ENCODE data around the gene ZBTB12.

- TF ChIP-seq, protein P1, sequence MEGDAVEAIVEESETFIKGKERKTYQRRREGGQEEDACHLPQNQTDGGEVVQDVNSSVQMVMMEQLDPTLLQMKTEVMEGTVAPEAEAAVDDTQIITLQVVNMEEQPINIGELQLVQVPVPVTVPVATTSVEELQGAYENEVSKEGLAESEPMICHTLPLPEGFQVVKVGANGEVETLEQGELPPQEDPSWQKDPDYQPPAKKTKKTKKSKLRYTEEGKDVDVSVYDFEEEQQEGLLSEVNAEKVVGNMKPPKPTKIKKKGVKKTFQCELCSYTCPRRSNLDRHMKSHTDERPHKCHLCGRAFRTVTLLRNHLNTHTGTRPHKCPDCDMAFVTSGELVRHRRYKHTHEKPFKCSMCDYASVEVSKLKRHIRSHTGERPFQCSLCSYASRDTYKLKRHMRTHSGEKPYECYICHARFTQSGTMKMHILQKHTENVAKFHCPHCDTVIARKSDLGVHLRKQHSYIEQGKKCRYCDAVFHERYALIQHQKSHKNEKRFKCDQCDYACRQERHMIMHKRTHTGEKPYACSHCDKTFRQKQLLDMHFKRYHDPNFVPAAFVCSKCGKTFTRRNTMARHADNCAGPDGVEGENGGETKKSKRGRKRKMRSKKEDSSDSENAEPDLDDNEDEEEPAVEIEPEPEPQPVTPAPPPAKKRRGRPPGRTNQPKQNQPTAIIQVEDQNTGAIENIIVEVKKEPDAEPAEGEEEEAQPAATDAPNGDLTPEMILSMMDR (IDR thresholded peaks at IDR 0.05) = no peak
- no peak for TF ChIP-seq POLR2A (IDR thresholded peaks at IDR 0.05)
Measured at GRCh38 chr6:31935823-31936222, 33.9 kb upstream of the ZBTB12 start.

All from esophagus squamous epithelium (tissue), 4 donors.